Spleen (tissue), 11 donors: ENCODE measurements around the gene HNRNPA3. TPM values are rescaled to one million over a fixed set of nuclear protein-coding genes. Genes with fewer than 3 reads are reported as not detected.
A peak's percentile ranks its signal among the peaks of the same experiment; 100 is the strongest.

ENCODE experiments used
- DNase-seq: peaks from one replicate; pipeline ENCODE4 v3.0.0-alpha.2; 2020
- H3K27ac ChIP-seq, 8 donors: fragments of 200-600 bp; sonication (generic) in 7 of 8; 1 replicate in 4 of 8; 2 replicates in 4 of 8; pipeline versions ENCODE4 v1.5.0 to v1.8.0; 2016 to 2021; ENCODE audit warnings: inconsistent platforms in 4 of 8, mild to moderate bottlenecking in 4 of 8, moderate library complexity in 1 of 8
- H3K27me3 ChIP-seq, 7 donors: fragments of 200-600 bp; sonication (generic) in 6 of 7; replicated peaks in 1 of 7; 1 replicate in 4 of 7; 2 replicates in 3 of 7; pipeline versions ENCODE4 v1.5.0 to v1.8.0; 2016 to 2021; ENCODE audit warnings: inconsistent platforms in 3 of 7, mild to moderate bottlenecking in 1 of 7
- H3K36me3 ChIP-seq, 6 donors: fragments of 200-600 bp; sonication (generic) in 5 of 6; 1 replicate in 4 of 6; 2 replicates in 2 of 6; pipeline versions ENCODE4 v1.5.0 to v1.8.0; 2016 to 2021; ENCODE audit warnings: inconsistent platforms in 2 of 6
- H3K4me1 ChIP-seq, 6 donors: fragments of 200-600 bp; sonication (generic) in 5 of 6; 1 replicate in 3 of 6; 2 replicates in 3 of 6; pipeline versions ENCODE4 v1.5.0 to v1.8.0; 2016 to 2021; ENCODE audit warnings: inconsistent platforms in 3 of 6
- H3K4me3 ChIP-seq, 8 donors: fragments of 200-600 bp; sonication (generic) in 7 of 8; 1 replicate in 4 of 8; 2 replicates in 4 of 8; pipeline versions ENCODE4 v1.5.0 to v1.8.0; 2016 to 2021; ENCODE audit warnings: inconsistent platforms in 4 of 8, mild to moderate bottlenecking in 4 of 8, moderate library complexity in 2 of 8
- H3K9me3 ChIP-seq, 8 donors: fragments of 200-600 bp; sonication (generic) in 7 of 8; 1 replicate in 4 of 8; 2 replicates in 4 of 8; pipeline versions ENCODE4 v1.5.0 to v1.8.0; 2016 to 2021; ENCODE audit warnings: inconsistent platforms in 4 of 8
- POLR2A ChIP-seq, 3 donors: fragments of 450-650 bp; IDR thresholded peaks; one replicate each; pipeline ENCODE4 v1.5.1; 2017; ENCODE audit warnings: antibody characterized with exemption in 3 of 3, mild to moderate bottlenecking in 1 of 3
- POLR2AphosphoS5 ChIP-seq, 3 donors: sonication (generic); formaldehyde crosslinking; IDR thresholded peaks; one replicate each; pipeline ENCODE4 v1.5.1; 2017; ENCODE audit warnings: antibody characterized with exemption in 3 of 3
- WGBS, 5 donors: extraction: QIAGEN DNeasy Blood & Tissue Kit in 3 of 5; methylation state at CpG; one replicate each; pipeline versions ENCODE4 v1.1.5 to v1.1.7; 2013 to 2018; 5-methylcytosine and 5-hydroxymethylcytosine counted together
- intact Hi-C: fragments of 100-400 bp; cut with DNase I; formaldehyde crosslinking; loops from one replicate; pipeline ENCODE4 v1.15.0; 2023; ENCODE audit warnings: low total_unique reads
- polyA plus RNA-seq, 3 donors: library from polyadenylated mRNA; stranded (reverse); fragments of 200-250 nt; gene quantifications; one replicate each; pipeline ENCODE4 v1.2.1, GENCODE V29; 2013
- total RNA-seq, 7 donors: library from RNA; depleted of rRNA in 3 of 7; stranded (reverse); fragments of >200 nt in 3 of 7; fragmentation: NEBNext Ultra II Directional in 4 of 7; extraction: Animal tissue kit (Norgen Biotek cat#: 25700) in 4 of 7; gene quantifications; one replicate each; pipeline versions ENCODE4 v1.1.0 to v1.2.1, GENCODE V29; 2016 to 2021
- TF ChIP-seq, protein P1 (sequence below), 11 experiments: fragments of 200-600 bp in 7 of 11; fragments of 450-650 bp in 4 of 11; sonication (generic) in 4 of 11; IDR thresholded peaks in 8 of 11; conservative IDR thresholded peaks in 3 of 11; 1 replicate in 7 of 11; 2 replicates in 4 of 11; pipeline versions ENCODE4 v1.4.0 to v1.8.0; 2016 to 2021; ENCODE audit warnings: antibody characterized with exemption in 11 of 11, inconsistent platforms in 4 of 11, mild to moderate bottlenecking in 1 of 11
- donor health status: healthy with polysubstance abuse.
- donor health status: DM: no; HTN: no; CAD: no; lungs with moderate emphysema.
- donor health status: DM: no; HTN: no; CAD: no.
- donor health status: Bipolar disorder and iron deficiency.
- donor health status: healthy.
- donor health status: DM: no; HTN: no; CAD: no.
- donor health status: DM: yes; HTN: yes; CAD: no.

Gene HNRNPA3
- total and polyA plus RNA-seq, 10 donors = 79.8 to 213 (median 158) TPM

- Histone ChIP-seq H3K36me3 (peaks cover 0 to 8% (median 0%) of the 10 kb centered on the region in 6 donors), H3K9me3 (no peaks in the 10 kb centered on the region), H3K27ac (peak overlapping the region; percentile 48 to 92 (median 84)), H3K27me3 (no peaks in the 10 kb centered on the region), H3K4me1 (peaks cover 54 to 100% (median 98%) of the 10 kb centered on the region in 6 donors), H3K4me3 (peak overlapping the region in 1 of 8 donors; percentile 28)
- WGBS, 5 donors = 65 to 92% (median 70%) methylated on average over 1 of the region's 1 CpG
- TF ChIP-seq POLR2AphosphoS5 (IDR thresholded peaks at IDR 0.05) (peak in 1 of 3 donors; percentile 9), POLR2A (IDR thresholded peaks at IDR 0.05) (no peak)
- no peak for DNase-seq
- intact Hi-C loops = no loop called here
These were observed 29.1 kb downstream of the HNRNPA3 start for GRCh38 chr2:177241711-177242120.

- intact Hi-C loops = no loop called here
- Histone ChIP-seq H3K27ac (peak overlapping the region; percentile 48 to 92 (median 84)), H3K4me3 (peak overlapping the region in 1 of 8 donors; percentile 28), H3K27me3 (no peaks in the 10 kb centered on the region), H3K36me3 (peaks cover 0 to 8% (median 0%) of the 10 kb centered on the region in 6 donors), H3K9me3 (no peaks in the 10 kb centered on the region), H3K4me1 (peaks cover 59 to 100% (median 98%) of the 10 kb centered on the region in 6 donors)
- no peak for DNase-seq
- 46 to 67% (median 48%) methylated on average over 5 of the region's 5 CpGs for WGBS, 5 donors
- TF ChIP-seq, protein P1, sequence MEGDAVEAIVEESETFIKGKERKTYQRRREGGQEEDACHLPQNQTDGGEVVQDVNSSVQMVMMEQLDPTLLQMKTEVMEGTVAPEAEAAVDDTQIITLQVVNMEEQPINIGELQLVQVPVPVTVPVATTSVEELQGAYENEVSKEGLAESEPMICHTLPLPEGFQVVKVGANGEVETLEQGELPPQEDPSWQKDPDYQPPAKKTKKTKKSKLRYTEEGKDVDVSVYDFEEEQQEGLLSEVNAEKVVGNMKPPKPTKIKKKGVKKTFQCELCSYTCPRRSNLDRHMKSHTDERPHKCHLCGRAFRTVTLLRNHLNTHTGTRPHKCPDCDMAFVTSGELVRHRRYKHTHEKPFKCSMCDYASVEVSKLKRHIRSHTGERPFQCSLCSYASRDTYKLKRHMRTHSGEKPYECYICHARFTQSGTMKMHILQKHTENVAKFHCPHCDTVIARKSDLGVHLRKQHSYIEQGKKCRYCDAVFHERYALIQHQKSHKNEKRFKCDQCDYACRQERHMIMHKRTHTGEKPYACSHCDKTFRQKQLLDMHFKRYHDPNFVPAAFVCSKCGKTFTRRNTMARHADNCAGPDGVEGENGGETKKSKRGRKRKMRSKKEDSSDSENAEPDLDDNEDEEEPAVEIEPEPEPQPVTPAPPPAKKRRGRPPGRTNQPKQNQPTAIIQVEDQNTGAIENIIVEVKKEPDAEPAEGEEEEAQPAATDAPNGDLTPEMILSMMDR (IDR thresholded peaks at IDR 0.05 in 8 of 11, conservative IDR thresholded peaks at IDR 0.05 in 3 of 11) = no peak
- TF ChIP-seq POLR2AphosphoS5 (IDR thresholded peaks at IDR 0.05) (peak in 1 of 3 donors; percentile 37), POLR2A (IDR thresholded peaks at IDR 0.05) (no peak)
These were observed 29.8 kb downstream of the HNRNPA3 start for GRCh38 chr2:177242121-177242987.

DNA sequence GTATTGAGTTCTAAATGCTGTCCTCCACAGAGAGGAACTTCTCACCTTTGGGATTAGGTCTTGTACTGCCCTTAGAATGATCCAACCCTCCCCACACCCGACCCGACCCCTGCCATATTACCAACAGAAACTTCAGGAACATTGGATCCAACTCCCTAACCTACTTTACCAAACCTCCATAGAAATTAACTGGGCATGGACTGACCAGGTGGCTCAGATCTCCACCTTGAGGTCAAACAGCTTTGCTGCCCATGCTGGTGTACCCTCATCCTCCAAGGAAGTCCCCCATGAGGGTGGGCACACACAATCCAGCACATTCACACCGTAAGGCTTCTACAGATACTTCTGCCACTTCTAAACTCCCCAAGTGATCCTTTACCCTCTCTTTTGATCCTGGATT, 30.5 kb downstream of the HNRNPA3 start:
- intact Hi-C loops = no loop called here

DNA sequence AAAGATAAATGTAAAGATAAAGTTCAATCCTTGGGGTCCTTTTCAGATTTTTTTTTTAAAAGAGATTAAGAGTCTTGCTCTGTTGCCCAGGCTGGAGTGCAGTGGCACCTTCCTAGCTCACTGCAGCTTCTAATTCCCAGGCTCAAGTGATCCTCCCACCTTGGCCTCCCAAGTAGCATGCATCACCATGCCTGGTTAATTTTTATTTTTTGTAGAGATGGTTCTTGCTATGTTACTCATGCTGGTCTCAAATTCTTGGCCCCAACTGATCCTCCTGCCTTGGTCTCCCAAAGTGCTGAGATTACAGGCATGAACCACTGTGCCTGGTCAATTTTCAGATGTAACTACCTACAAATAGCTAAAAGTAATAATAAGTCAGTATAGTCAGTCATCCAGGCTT, 30.9 kb downstream of the HNRNPA3 start:
- TF ChIP-seq POLR2AphosphoS5 (IDR thresholded peaks at IDR 0.05) = no peak
- TF ChIP-seq, protein P1 (IDR thresholded peaks at IDR 0.05 in 8 of 11, conservative IDR thresholded peaks at IDR 0.05 in 3 of 11) = no peak
- TF ChIP-seq POLR2A (IDR thresholded peaks at IDR 0.05) = no peak
- Histone ChIP-seq H3K9me3 (no peaks in the 10 kb centered on the region), H3K4me3 (no peak overlapping the region), H3K4me1 (peaks cover 60 to 100% (median 97%) of the 10 kb centered on the region in 6 donors), H3K27me3 (no peaks in the 10 kb centered on the region), H3K36me3 (peaks cover 0 to 14% (median 0%) of the 10 kb centered on the region in 6 donors), H3K27ac (peak overlapping the region; percentile 48 to 92 (median 84))
- intact Hi-C loops = no loop called here
- no peak for DNase-seq

More for the DNA sequence above, 30.5 kb downstream of the HNRNPA3 start:
- Histone ChIP-seq H3K4me3 (no peak overlapping the region), H3K27ac (peak overlapping the region; percentile 48 to 92 (median 84)), H3K4me1 (peaks cover 63 to 100% (median 97%) of the 10 kb centered on the region in 6 donors), H3K27me3 (no peaks in the 10 kb centered on the region), H3K36me3 (peaks cover 0 to 10% (median 0%) of the 10 kb centered on the region in 6 donors), H3K9me3 (no peaks in the 10 kb centered on the region)
- TF ChIP-seq POLR2AphosphoS5 (IDR thresholded peaks at IDR 0.05) (no peak), POLR2A (IDR thresholded peaks at IDR 0.05) (no peak)
- TF ChIP-seq, protein P1 (IDR thresholded peaks at IDR 0.05 in 8 of 11, conservative IDR thresholded peaks at IDR 0.05 in 3 of 11) = no peak
- no peak for DNase-seq
- 89 to 95% (median 93%) methylated on average over 3 of the region's 3 CpGs for WGBS, 5 donors
